IMR-90 (cell line): ENCODE data around the gene NHEJ1.
"Not testable (repeated sequence)": the region's sequence is repeated elsewhere in the genome, so short reads cannot be mapped to it uniquely, and the experiment has no call there.

Experiments
- BHLHE40 ChIP-seq: fragments of 150-350 bp; IDR thresholded peaks from 2 replicates; pipeline ENCODE4 v1.6.1; 2016; ENCODE audit warnings: mild to moderate bottlenecking, low read depth, low read length
- CEBPB ChIP-seq: IDR thresholded peaks from 2 replicates; pipeline ENCODE4 v1.6.1; 2012; ENCODE audit warnings: low read depth, low read length, improper control_type of control experiment
- CTCF ChIP-seq: conservative IDR thresholded peaks from 2 replicates; pipeline ENCODE4 v1.5.1; 2012; ENCODE audit warnings: mild to moderate bottlenecking, low read depth, low read length, improper control_type of control experiment
- ELK1 ChIP-seq: fragments of 150-350 bp; IDR thresholded peaks from 2 replicates; pipeline ENCODE4 v1.6.1; 2016; ENCODE audit warnings: low read depth, mild to moderate bottlenecking, low read length, moderate library complexity, borderline replicate concordance
- FOS ChIP-seq: fragments of 150-350 bp; IDR thresholded peaks from 2 replicates; pipeline ENCODE4 v1.6.1; 2016; ENCODE audit warnings: low read depth, low read length
- MAFK ChIP-seq: IDR thresholded peaks from 2 replicates; pipeline ENCODE4 v1.6.1; 2012; ENCODE audit warnings: low read depth, low read length, improper control_type of control experiment
- MAZ ChIP-seq: IDR thresholded peaks from 2 replicates; pipeline ENCODE4 v1.6.1; 2012; ENCODE audit warnings: low read depth, mild to moderate bottlenecking, low read length, improper control_type of control experiment, moderate library complexity, borderline replicate concordance
- MXI1 ChIP-seq: IDR thresholded peaks from 2 replicates; pipeline ENCODE4 v1.6.1; 2012; ENCODE audit warnings: low read depth, mild to moderate bottlenecking, low read length, moderate library complexity, borderline replicate concordance
- POLR2A ChIP-seq: IDR thresholded peaks from 2 replicates; pipeline ENCODE4 v1.6.1; 2012; ENCODE audit warnings: mild to moderate bottlenecking, low read depth, low read length
- RAD21 ChIP-seq: IDR thresholded peaks from 2 replicates; pipeline ENCODE4 v1.6.1; 2012; ENCODE audit warnings: low read length, improper control_type of control experiment
- RCOR1 ChIP-seq: IDR thresholded peaks from 2 replicates; pipeline ENCODE4 v1.6.1; 2012; ENCODE audit warnings: mild to moderate bottlenecking, low read length, improper control_type of control experiment; ENCODE audit not compliant: insufficient replicate concordance
- RFX5 ChIP-seq: IDR thresholded peaks from 2 replicates; pipeline ENCODE4 v1.8.0; 2012; ENCODE audit warnings: low read depth, mild to moderate bottlenecking, low read length, moderate library complexity
- SMC3 ChIP-seq: fragments of 150-350 bp; IDR thresholded peaks from 2 replicates; pipeline ENCODE4 v1.6.1; 2016; ENCODE audit warnings: low read depth, mild to moderate bottlenecking, antibody characterized with exemption, low read length, moderate library complexity
- USF2 ChIP-seq: fragments of 150-350 bp; IDR thresholded peaks from 2 replicates; pipeline ENCODE4 v1.6.1; 2017; ENCODE audit warnings: mild to moderate bottlenecking, antibody characterized with exemption, low read length, low read depth

GRCh38 chr2:219200502-219201326 is 40.1 kb upstream of the NHEJ1 start:
- not testable (repeated sequence) for TF ChIP-seq POLR2A, RAD21, ELK1, CTCF, RFX5, BHLHE40, MAFK, MAZ, MXI1, CEBPB, FOS, SMC3, RCOR1, USF2
